B cell (primary cell): ENCODE measurements around the gene DHX38. TPM values are rescaled to one million over a fixed set of nuclear protein-coding genes. Genes with fewer than 3 reads are reported as not detected.
A peak's percentile ranks its signal among the peaks of the same experiment; 100 is the strongest.

ENCODE experiments used
- ATAC-seq: fragments of 200-7000 bp; cut with Tn5 transposase; one replicate; pipeline ENCODE4 v1.10.0; 2021; ENCODE audit warnings: low read depth, mild to moderate bottlenecking, moderate number of reproducible peaks, moderate library complexity
- CTCF ChIA-PET: fragments of 350-600 bp; sonication (Branson Sonifier 250); formaldehyde crosslinking; loops from one replicate; lab custom pipeline; 2021; ENCODE audit warnings: antibody characterized with exemption, inconsistent platforms; lab: Charles Lee
- POLR2A ChIA-PET: fragments of 350-600 bp; sonication (Branson Sonifier 250); formaldehyde crosslinking; loops from one replicate; lab custom pipeline; 2021; ENCODE audit warnings: antibody characterized with exemption; lab: Charles Lee
- DNase-seq: peaks from one replicate; pipeline ENCODE4 v3.0.0; 2013
- H2AFZ ChIP-seq: 2 replicates; pipeline ENCODE4 v1.6.1; 2012; ENCODE audit warnings: mild to moderate bottlenecking, low read depth, low read length; ENCODE audit not compliant: insufficient read depth, poor library complexity, severe bottlenecking
- H3K27ac ChIP-seq, 2 donors: 1 replicate in 1 of 2; 2 replicates in 1 of 2; pipeline ENCODE4 v1.5.1; 2012 to 2013; ENCODE audit warnings: low read length in 2 of 2, mild to moderate bottlenecking in 2 of 2, moderate library complexity in 1 of 2
- H3K27me3 ChIP-seq, 4 experiments: fragments of 200-600 bp in 1 of 4; sonication (generic) in 1 of 4; replicated peaks in 1 of 4; 1 replicate in 2 of 4; 2 replicates in 2 of 4; pipeline versions ENCODE4 v1.6.1 to v1.7.0; 2013 to 2016; ENCODE audit warnings: low read length in 3 of 4, mild to moderate bottlenecking in 2 of 4, mixed read lengths in 1 of 4, moderate library complexity in 1 of 4; ENCODE audit not compliant: insufficient read depth in 4 of 4, control insufficient read depth in 3 of 4; ENCODE audit errors: control extremely low read depth in 1 of 4
- H3K36me3 ChIP-seq, 2 experiments: replicated peaks in 1 of 2; 1 replicate in 1 of 2; 2 replicates in 1 of 2; pipeline versions ENCODE4 v1.6.1 to v1.7.1; 2013; ENCODE audit warnings: low read length in 1 of 2; ENCODE audit not compliant: insufficient read depth in 2 of 2, control insufficient read depth in 1 of 2; ENCODE audit errors: control extremely low read depth in 1 of 2, extremely low read depth in 1 of 2
- H3K4me1 ChIP-seq, 2 donors: fragments of 200-600 bp in 1 of 2; sonication (generic) in 1 of 2; 1 replicate in 1 of 2; 2 replicates in 1 of 2; pipeline versions ENCODE4 v1.5.1 to v1.6.1; 2013 to 2017; ENCODE audit warnings: low read length in 2 of 2; ENCODE audit not compliant: control insufficient read depth in 2 of 2, insufficient read depth in 2 of 2
- H3K4me2 ChIP-seq: replicated peaks from 2 replicates; pipeline ENCODE3; 2012; ENCODE audit warnings: mild to moderate bottlenecking, low read depth, low read length; ENCODE audit not compliant: poor library complexity, severe bottlenecking
- H3K4me3 ChIP-seq, 5 experiments: fragments of 200-600 bp in 1 of 5; sonication (generic) in 1 of 5; 1 replicate in 3 of 5; 2 replicates in 2 of 5; pipeline versions ENCODE4 v1.5.1 to v1.7.0; 2011 to 2016; ENCODE audit warnings: low read length in 4 of 5, mild to moderate bottlenecking in 4 of 5, low read depth in 2 of 5, control low read depth in 1 of 5, moderate library complexity in 1 of 5; ENCODE audit not compliant: insufficient read depth in 1 of 5; ENCODE audit errors: control extremely low read depth in 1 of 5, extremely low read depth in 1 of 5
- H3K79me2 ChIP-seq: fragments of 200-600 bp; sonication (generic); one replicate; pipeline ENCODE4 v1.6.0; 2016; ENCODE audit warnings: low read length; ENCODE audit not compliant: control insufficient read depth, insufficient read depth
- H3K9ac ChIP-seq: fragments of 200-600 bp; sonication (generic); 2 replicates; pipeline ENCODE4 v1.6.1; 2017; ENCODE audit warnings: mild to moderate bottlenecking, low read length, moderate library complexity
- H3K9me3 ChIP-seq, 3 donors: one replicate each; pipeline versions ENCODE4 v1.6.1 to v1.7.1; 2013; ENCODE audit warnings: low read length in 2 of 3; ENCODE audit not compliant: control insufficient read depth in 2 of 3, insufficient read depth in 1 of 3; ENCODE audit errors: control extremely low read depth in 1 of 3
- H4K20me1 ChIP-seq: 2 replicates; pipeline ENCODE4 v1.6.0; 2012; ENCODE audit warnings: mild to moderate bottlenecking, low read length; ENCODE audit not compliant: insufficient read depth, control insufficient read depth, poor library complexity, severe bottlenecking
- H3K27ac Mint-ChIP-seq: one replicate; pipeline ENCODE4 v1.8.0; 2021; ENCODE audit warnings: mixed read lengths
- H3K27me3 Mint-ChIP-seq: one replicate; pipeline ENCODE4 v1.8.0; 2021; ENCODE audit warnings: mixed read lengths
- H3K4me1 Mint-ChIP-seq: one replicate; pipeline ENCODE4 v1.8.0; 2021; ENCODE audit warnings: mixed read lengths
- H3K4me3 Mint-ChIP-seq: one replicate; pipeline ENCODE4 v1.8.0; 2021; ENCODE audit warnings: mixed read lengths
- H3K9me3 Mint-ChIP-seq: one replicate; pipeline ENCODE4 v1.8.0; 2022; ENCODE audit warnings: mixed read lengths; ENCODE audit not compliant: insufficient read depth
- EZH2 ChIP-seq: IDR thresholded peaks from 2 replicates; pipeline ENCODE4 v1.6.1; 2012; ENCODE audit warnings: borderline replicate concordance, low read depth, mild to moderate bottlenecking, moderate library complexity, low read length; ENCODE audit not compliant: insufficient read depth, poor library complexity, severe bottlenecking
- WGBS: methylation state at CpG from one replicate; pipeline ENCODE4 v1.1.5; 2013; ENCODE audit warnings: missing lambda C conversion rate; ENCODE audit not compliant: insufficient coverage; 5-methylcytosine and 5-hydroxymethylcytosine counted together
- intact Hi-C: fragments of 100-400 bp; cut with micrococcal nuclease; formaldehyde crosslinking; loops from one replicate; pipeline ENCODE4 v1.10.0; 2022
- polyA plus RNA-seq: library from polyadenylated mRNA; depleted of rRNA; stranded (reverse); fragments of >200 nt; gene quantifications from 2 replicates; pipeline ENCODE4 v1.2.3, GENCODE V29; 2012
- total RNA-seq, 2 donors: library from RNA; stranded (reverse); fragments of 120-200 nt in 1 of 2; gene quantifications; 1 replicate in 1 of 2; 2 replicates in 1 of 2; pipeline versions ENCODE4 v1.2.3 to v1.2.4, GENCODE V29; 2013 to 2022
- TF ChIP-seq, protein P1 (sequence below): fragments of 200-600 bp; IDR thresholded peaks from one replicate; pipeline ENCODE4 v1.8.0; 2022; ENCODE audit warnings: antibody characterized with exemption, mild to moderate bottlenecking

Gene DHX38
- total and polyA plus RNA-seq, 2 donors (not counting 1 experiment from before 2014, with no cell fraction given): 98.2 to 114 TPM

DNA sequence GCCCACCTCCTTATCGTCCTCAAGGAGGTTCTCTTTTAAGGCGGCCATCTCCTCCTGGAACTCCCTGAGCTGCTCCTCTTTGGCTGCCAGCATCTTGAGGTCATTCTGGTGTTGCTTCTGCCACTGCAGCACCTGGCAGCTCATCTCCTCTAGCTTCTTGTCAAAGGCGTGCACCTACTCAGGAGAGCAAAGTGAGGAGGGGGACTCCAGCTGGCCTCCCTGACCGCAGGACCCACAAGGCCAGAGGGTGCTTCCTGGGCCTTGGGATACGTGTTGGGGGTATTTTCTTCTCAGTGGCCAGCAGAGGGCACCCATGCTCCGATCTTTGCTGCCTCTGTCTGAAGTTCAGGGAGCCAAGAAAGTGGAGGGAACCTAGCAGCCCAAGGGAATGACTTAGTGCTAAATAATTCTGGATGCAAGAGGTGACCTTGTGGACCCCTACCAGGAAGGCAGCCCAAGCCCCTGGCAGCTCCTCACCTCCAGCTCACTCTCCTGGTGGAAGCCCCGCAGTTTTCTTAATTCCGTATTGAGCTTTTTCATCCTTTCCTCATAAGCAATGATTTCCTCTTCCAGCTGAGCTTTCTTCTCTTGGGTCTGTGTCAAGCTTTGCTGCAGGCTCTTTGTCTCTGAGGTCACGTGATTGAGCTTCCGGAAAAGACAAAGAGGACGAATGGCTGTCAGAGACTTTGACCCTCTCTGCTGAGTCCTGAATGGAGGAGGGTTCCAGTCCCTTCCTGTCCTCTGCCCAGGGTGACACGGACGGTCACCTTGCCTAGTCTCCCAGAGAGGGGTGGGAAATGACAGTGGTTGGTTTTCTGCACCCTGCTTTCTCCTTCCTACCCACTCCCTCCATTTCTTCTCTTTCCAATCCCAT lies 31.4 kb downstream of the DHX38 start:
- 52% methylated on average over 9 of the region's 13 CpGs for WGBS
- no peak overlapping the region for H3K9ac ChIP-seq
- Mint-ChIP-seq H3K27me3 (no peaks in the 10 kb centered on the region), H3K4me3 (no peak overlapping the region), H3K4me1 (no peaks in the 10 kb centered on the region), H3K27ac (peak overlapping the region; percentile 41), H3K9me3 (no peaks in the 10 kb centered on the region)
- TF ChIP-seq, protein P1, sequence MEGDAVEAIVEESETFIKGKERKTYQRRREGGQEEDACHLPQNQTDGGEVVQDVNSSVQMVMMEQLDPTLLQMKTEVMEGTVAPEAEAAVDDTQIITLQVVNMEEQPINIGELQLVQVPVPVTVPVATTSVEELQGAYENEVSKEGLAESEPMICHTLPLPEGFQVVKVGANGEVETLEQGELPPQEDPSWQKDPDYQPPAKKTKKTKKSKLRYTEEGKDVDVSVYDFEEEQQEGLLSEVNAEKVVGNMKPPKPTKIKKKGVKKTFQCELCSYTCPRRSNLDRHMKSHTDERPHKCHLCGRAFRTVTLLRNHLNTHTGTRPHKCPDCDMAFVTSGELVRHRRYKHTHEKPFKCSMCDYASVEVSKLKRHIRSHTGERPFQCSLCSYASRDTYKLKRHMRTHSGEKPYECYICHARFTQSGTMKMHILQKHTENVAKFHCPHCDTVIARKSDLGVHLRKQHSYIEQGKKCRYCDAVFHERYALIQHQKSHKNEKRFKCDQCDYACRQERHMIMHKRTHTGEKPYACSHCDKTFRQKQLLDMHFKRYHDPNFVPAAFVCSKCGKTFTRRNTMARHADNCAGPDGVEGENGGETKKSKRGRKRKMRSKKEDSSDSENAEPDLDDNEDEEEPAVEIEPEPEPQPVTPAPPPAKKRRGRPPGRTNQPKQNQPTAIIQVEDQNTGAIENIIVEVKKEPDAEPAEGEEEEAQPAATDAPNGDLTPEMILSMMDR: peak; percentile 87
- no peak for TF ChIP-seq EZH2
- POLR2A ChIA-PET: no interaction called here
- H3K9me3 ChIP-seq: no peaks in the 10 kb centered on the region
- CTCF ChIA-PET: interaction anchor here (0.5 to 4.7 kb wide), 28 partner anchors 9 to 1910 kb away, joined by 3 to 47 read pairs (median 4); partner anchors contain the start of genes DHX38 and TXNL4B
- DNase-seq (peak; percentile 77), ATAC-seq (peak; percentile 56)
- no peaks in the 10 kb centered on the region for H4K20me1 ChIP-seq
- intact Hi-C loops: loop anchor here (2.0 to 5.0 kb wide), 2 partner anchors 77 to 1072 kb away; no protein-coding TSS in a partner anchor
- peaks cover 0 to 6% of the 10 kb centered on the region in 2 donors for H3K4me1 ChIP-seq
- no peak overlapping the region for H3K4me2 ChIP-seq
- no peaks in the 10 kb centered on the region for H3K79me2 ChIP-seq
- H3K27me3 ChIP-seq: no peaks in the 10 kb centered on the region
- no peak overlapping the region for H3K27ac ChIP-seq
- no peak overlapping the region for H3K4me3 ChIP-seq
- H2AFZ ChIP-seq: peak overlapping the region; percentile 1
- H3K36me3 ChIP-seq: no peaks in the 10 kb centered on the region
